HCT116 (cell line): ENCODE data around the gene EIF4EBP3. TPM values are rescaled to one million over a fixed set of nuclear protein-coding genes. Genes with fewer than 3 reads are reported as not detected.

Source experiments
- ATAC-seq: fragments of 200-7000 bp; cut with Tn5 transposase; 2 replicates; pipeline ENCODE4 v1.9.1; 2020; ENCODE audit warnings: mild to moderate bottlenecking, moderate library complexity
- BruUV-seq: library from RNA; stranded (reverse); fragments of 400-500 nt; replicated peaks from 2 replicates; lab custom pipeline; 2021; lab: Mats Ljungman, UMichigan
- CTCF ChIA-PET: fragments of 300-600 bp; sonication (Branson Sonifier 250); formaldehyde crosslinking; loops from one replicate; lab custom pipeline; 2021; ENCODE audit warnings: antibody characterized with exemption; lab: Charles Lee
- POLR2A ChIA-PET: fragments of 300-600, 350-600 bp; sonication (Branson Sonifier 250); formaldehyde crosslinking; loops from one replicate; lab custom pipeline; 2021; ENCODE audit warnings: antibody characterized with exemption; lab: Charles Lee
- RAD21 ChIA-PET, 2 experiments: fragments of 300-600 bp; sonication (Branson Sonifier 250); formaldehyde crosslinking; loops; one replicate each; lab custom pipeline; 2023; ENCODE audit warnings: low total read pairs in 2 of 2; ENCODE audit not compliant: uncharacterized antibody in 2 of 2, unreplicated experiment in 2 of 2, low non-redundant PET in 1 of 2; lab: Charles Lee
- DNase-seq: peaks from one replicate; pipeline ENCODE4 v3.0.0-alpha.2; 2010; ENCODE audit warnings: low read depth, low spot score
- H2AFZ ChIP-seq: fragments of 200-600 bp; shearing (Covaris generic), sonication (generic); 2 replicates; pipeline ENCODE4 v1.6.1; 2017; ENCODE audit warnings: low read depth, mixed run types, mixed read lengths, antibody characterized with exemption, low read length; ENCODE audit not compliant: poor library complexity, severe bottlenecking
- H3K27ac ChIP-seq: 2 replicates; pipeline ENCODE4 v1.5.1; 2012; ENCODE audit warnings: low read depth, low read length
- H3K27me3 ChIP-seq: fragments of 200-600 bp; sonication (generic); 2 replicates; pipeline ENCODE4 v1.6.1; 2016; ENCODE audit warnings: mixed run types, low read length, mixed read lengths; ENCODE audit not compliant: insufficient read depth
- H3K36me3 ChIP-seq, 2 experiments: fragments of 200-500 bp in 1 of 2; fragments of 200-600 bp in 1 of 2; sonication (Bioruptor generic) in 1 of 2; sonication (generic) in 1 of 2; 2 replicates each; pipeline versions ENCODE4 v1.5.1 to v1.6.1; 2014 to 2016; ENCODE audit warnings: low read length in 2 of 2, inconsistent platforms in 1 of 2, mixed read lengths in 1 of 2, mixed run types in 1 of 2; ENCODE audit not compliant: insufficient read depth in 2 of 2, control insufficient read depth in 1 of 2
- H3K4me1 ChIP-seq, 2 experiments: fragments of 200-600 bp in 1 of 2; sonication (generic) in 1 of 2; 2 replicates each; pipeline versions ENCODE4 v1.5.1 to v1.6.1; 2012 to 2017; ENCODE audit warnings: low read length in 2 of 2, inconsistent platforms in 1 of 2, mild to moderate bottlenecking in 1 of 2, mixed read lengths in 1 of 2, mixed run types in 1 of 2, moderate library complexity in 1 of 2; ENCODE audit not compliant: insufficient read depth in 2 of 2, control insufficient read depth in 1 of 2
- H3K4me2 ChIP-seq: fragments of 200-600 bp; sonication (generic); 2 replicates; pipeline ENCODE4 v1.6.1; 2017; ENCODE audit warnings: mixed run types, low read length, mixed read lengths
- H3K4me3 ChIP-seq, 2 experiments: fragments of 200-600 bp in 1 of 2; sonication (generic) in 1 of 2; replicated peaks in 1 of 2; 2 replicates each; pipeline ENCODE4 v1.5.1; 2011 to 2016; ENCODE audit warnings: low read length in 2 of 2, control low read depth in 1 of 2, low read depth in 1 of 2, mild to moderate bottlenecking in 1 of 2, mixed read lengths in 1 of 2, mixed run types in 1 of 2
- H3K79me2 ChIP-seq: fragments of 200-600 bp; sonication (generic); 2 replicates; pipeline ENCODE4 v1.6.1; 2017; ENCODE audit warnings: mild to moderate bottlenecking, mixed run types, low read length, moderate library complexity, mixed read lengths; ENCODE audit not compliant: insufficient read depth
- H3K9ac ChIP-seq: fragments of 200-600 bp; sonication (generic); 2 replicates; pipeline ENCODE4 v1.6.1; 2016; ENCODE audit warnings: low read length, mixed read lengths
- H3K9me2 ChIP-seq: fragments of 200-600 bp; sonication (generic), shearing (Covaris generic); 2 replicates; pipeline ENCODE4 v1.6.1; 2017; ENCODE audit warnings: mixed run types, mild to moderate bottlenecking, moderate library complexity; ENCODE audit not compliant: insufficient read depth
- H3K9me3 ChIP-seq, 2 experiments: fragments of 200-500 bp in 1 of 2; fragments of 200-600 bp in 1 of 2; sonication (Bioruptor generic) in 1 of 2; sonication (generic) in 1 of 2; 2 replicates each; pipeline ENCODE4 v1.6.1; 2014 to 2017; ENCODE audit warnings: low read length in 2 of 2, mixed read lengths in 2 of 2, inconsistent platforms in 1 of 2, low read depth in 1 of 2, mild to moderate bottlenecking in 1 of 2, mixed run types in 1 of 2, moderate library complexity in 1 of 2; ENCODE audit not compliant: control insufficient read depth in 1 of 2, insufficient read depth in 1 of 2
- H4K20me1 ChIP-seq: fragments of 200-600 bp; sonication (generic), shearing (Covaris generic); 2 replicates; pipeline ENCODE4 v1.6.1; 2017; ENCODE audit warnings: mixed run types, mild to moderate bottlenecking, moderate library complexity; ENCODE audit not compliant: insufficient read depth
- EZH2 ChIP-seq: fragments of 200-600 bp; sonication (generic); IDR thresholded peaks from 2 replicates; pipeline ENCODE4 v1.6.1; 2017; ENCODE audit warnings: antibody characterized with exemption, mixed run types
- ZFX ChIP-seq: fragments of 450-650 bp; IDR thresholded peaks from 2 replicates; pipeline ENCODE4 v1.6.1; 2017
- intact Hi-C: fragments of 100-400 bp; cut with micrococcal nuclease; formaldehyde crosslinking; loops from 2 replicates; pipeline ENCODE4 v1.10.0; 2022
- total RNA-seq: library from RNA; stranded (reverse); gene quantifications from one replicate; pipeline ENCODE4 v1.2.1, GENCODE V29; 2021; ENCODE audit not compliant: unreplicated experiment
- TF ChIP-seq, protein P1 (sequence below): IDR thresholded peaks from 2 replicates; pipeline ENCODE4 v1.6.1; 2012; ENCODE audit warnings: low read depth
- TF ChIP-seq, protein P2 (sequence below), 3 experiments: fragments of 200-600 bp in 1 of 3; sonication (generic) in 1 of 3; IDR thresholded peaks in 2 of 3; conservative IDR thresholded peaks in 1 of 3; 2 replicates each; pipeline ENCODE4 v1.5.1; 2012 to 2017; ENCODE audit warnings: low read depth in 2 of 3, low read length in 2 of 3, antibody characterized with exemption in 1 of 3, borderline replicate concordance in 1 of 3, control low read depth in 1 of 3, mild to moderate bottlenecking in 1 of 3, mixed read lengths in 1 of 3, mixed run types in 1 of 3, moderate library complexity in 1 of 3; ENCODE audit not compliant: insufficient read depth in 1 of 3

EIF4EBP3 gene
- total RNA-seq, 1 experiment from 2014 or later, result 6.0 TPM

DNA sequence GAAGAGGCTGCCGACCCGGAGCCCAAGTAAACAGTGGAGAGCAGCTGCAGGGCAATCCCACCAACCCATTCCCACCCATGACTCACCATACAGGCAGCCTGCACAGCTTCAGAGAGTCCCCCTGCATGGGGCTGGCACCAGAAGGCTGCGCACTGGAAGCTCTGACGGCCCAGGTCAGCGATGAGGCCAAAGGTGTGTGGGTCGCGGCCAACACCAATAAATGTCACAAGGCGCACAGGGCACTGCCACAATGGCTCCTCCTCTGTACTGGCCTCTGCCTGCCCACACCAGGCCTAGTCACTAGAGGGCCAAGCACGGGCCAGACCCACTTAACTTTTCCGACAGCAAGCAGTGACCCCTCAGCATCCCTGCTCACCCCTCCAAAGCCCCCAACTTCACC is 12.8 kb downstream of the EIF4EBP3 start:
- H3K27ac ChIP-seq, result no peak overlapping the region
- H4K20me1 ChIP-seq, result no peaks in the 10 kb centered on the region; the same call in 1 of the 2 replicates
- BruUV-seq, result no TSS peak
- intact Hi-C loops, result loop anchor here (5.0 kb wide), 1 partner anchor 77 kb away; the partner anchor contains the start of gene TMCO6
- no peak overlapping the region for H3K4me2 ChIP-seq
- 0 out of 4 replicates have a peak, but pooled peaks cover 0 to 5% of the 10 kb centered on the region in 2 experiments for H3K36me3 ChIP-seq
- H3K9me2 ChIP-seq, result no peaks in the 10 kb centered on the region
- H3K79me2 ChIP-seq, result peaks cover 26% of the 10 kb centered on the region
- no peaks in the 10 kb centered on the region for H3K27me3 ChIP-seq
- H3K4me3 ChIP-seq, result no peak overlapping the region
- no peak overlapping the region for H2AFZ ChIP-seq
- H3K9ac ChIP-seq, result no peak overlapping the region
- TF ChIP-seq ZFX, result no peak
- TF ChIP-seq, protein P1, sequence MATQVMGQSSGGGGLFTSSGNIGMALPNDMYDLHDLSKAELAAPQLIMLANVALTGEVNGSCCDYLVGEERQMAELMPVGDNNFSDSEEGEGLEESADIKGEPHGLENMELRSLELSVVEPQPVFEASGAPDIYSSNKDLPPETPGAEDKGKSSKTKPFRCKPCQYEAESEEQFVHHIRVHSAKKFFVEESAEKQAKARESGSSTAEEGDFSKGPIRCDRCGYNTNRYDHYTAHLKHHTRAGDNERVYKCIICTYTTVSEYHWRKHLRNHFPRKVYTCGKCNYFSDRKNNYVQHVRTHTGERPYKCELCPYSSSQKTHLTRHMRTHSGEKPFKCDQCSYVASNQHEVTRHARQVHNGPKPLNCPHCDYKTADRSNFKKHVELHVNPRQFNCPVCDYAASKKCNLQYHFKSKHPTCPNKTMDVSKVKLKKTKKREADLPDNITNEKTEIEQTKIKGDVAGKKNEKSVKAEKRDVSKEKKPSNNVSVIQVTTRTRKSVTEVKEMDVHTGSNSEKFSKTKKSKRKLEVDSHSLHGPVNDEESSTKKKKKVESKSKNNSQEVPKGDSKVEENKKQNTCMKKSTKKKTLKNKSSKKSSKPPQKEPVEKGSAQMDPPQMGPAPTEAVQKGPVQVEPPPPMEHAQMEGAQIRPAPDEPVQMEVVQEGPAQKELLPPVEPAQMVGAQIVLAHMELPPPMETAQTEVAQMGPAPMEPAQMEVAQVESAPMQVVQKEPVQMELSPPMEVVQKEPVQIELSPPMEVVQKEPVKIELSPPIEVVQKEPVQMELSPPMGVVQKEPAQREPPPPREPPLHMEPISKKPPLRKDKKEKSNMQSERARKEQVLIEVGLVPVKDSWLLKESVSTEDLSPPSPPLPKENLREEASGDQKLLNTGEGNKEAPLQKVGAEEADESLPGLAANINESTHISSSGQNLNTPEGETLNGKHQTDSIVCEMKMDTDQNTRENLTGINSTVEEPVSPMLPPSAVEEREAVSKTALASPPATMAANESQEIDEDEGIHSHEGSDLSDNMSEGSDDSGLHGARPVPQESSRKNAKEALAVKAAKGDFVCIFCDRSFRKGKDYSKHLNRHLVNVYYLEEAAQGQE, result no peak
- TF ChIP-seq, protein P2, sequence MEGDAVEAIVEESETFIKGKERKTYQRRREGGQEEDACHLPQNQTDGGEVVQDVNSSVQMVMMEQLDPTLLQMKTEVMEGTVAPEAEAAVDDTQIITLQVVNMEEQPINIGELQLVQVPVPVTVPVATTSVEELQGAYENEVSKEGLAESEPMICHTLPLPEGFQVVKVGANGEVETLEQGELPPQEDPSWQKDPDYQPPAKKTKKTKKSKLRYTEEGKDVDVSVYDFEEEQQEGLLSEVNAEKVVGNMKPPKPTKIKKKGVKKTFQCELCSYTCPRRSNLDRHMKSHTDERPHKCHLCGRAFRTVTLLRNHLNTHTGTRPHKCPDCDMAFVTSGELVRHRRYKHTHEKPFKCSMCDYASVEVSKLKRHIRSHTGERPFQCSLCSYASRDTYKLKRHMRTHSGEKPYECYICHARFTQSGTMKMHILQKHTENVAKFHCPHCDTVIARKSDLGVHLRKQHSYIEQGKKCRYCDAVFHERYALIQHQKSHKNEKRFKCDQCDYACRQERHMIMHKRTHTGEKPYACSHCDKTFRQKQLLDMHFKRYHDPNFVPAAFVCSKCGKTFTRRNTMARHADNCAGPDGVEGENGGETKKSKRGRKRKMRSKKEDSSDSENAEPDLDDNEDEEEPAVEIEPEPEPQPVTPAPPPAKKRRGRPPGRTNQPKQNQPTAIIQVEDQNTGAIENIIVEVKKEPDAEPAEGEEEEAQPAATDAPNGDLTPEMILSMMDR (IDR thresholded peaks at IDR 0.05 in 2 of 3, conservative IDR thresholded peaks at IDR 0.05 in 1 of 3; ENCODE audit: borderline replicate concordance in 1 of 3, insufficient read depth in 1 of 3, low read depth in 2 of 3, low read length in 2 of 3), result 0 out of 6 replicates have a peak, but pooled peaks of 1 of the 3 experiments have one; percentile 7
- no peak for TF ChIP-seq EZH2
- POLR2A ChIA-PET, result no interaction called here
- RAD21 ChIA-PET, result no interaction called here
- CTCF ChIA-PET, result no interaction called here
- H3K4me1 ChIP-seq, result peaks cover 8 to 32% of the 10 kb centered on the region in 2 experiments
- ATAC-seq (no peak), DNase-seq (no peak)
- H3K9me3 ChIP-seq, result no peaks in the 10 kb centered on the region
